Thoracic aorta endothelial cell (primary cell): ENCODE data around the gene SPCS1. TPM values are rescaled to one million over a fixed set of nuclear protein-coding genes. Genes with fewer than 3 reads are reported as not detected.
A peak's percentile ranks its signal among the peaks of the same experiment; 100 is the strongest.

Experiments used
- small RNA-seq: library from RNA; depleted of rRNA; stranded (forward); fragments of <200 nt; gene quantifications from one replicate; pipeline ENCODE3, GENCODE V24; 2012
- total RNA-seq: library from RNA; depleted of rRNA; stranded (reverse); fragments of >200 nt; gene quantifications from 2 replicates; pipeline ENCODE4 v1.2.3, GENCODE V29; 2012

The SPCS1 gene
- 90.3 and 99.0 TPM in 2 replicates for total RNA-seq

DNA sequence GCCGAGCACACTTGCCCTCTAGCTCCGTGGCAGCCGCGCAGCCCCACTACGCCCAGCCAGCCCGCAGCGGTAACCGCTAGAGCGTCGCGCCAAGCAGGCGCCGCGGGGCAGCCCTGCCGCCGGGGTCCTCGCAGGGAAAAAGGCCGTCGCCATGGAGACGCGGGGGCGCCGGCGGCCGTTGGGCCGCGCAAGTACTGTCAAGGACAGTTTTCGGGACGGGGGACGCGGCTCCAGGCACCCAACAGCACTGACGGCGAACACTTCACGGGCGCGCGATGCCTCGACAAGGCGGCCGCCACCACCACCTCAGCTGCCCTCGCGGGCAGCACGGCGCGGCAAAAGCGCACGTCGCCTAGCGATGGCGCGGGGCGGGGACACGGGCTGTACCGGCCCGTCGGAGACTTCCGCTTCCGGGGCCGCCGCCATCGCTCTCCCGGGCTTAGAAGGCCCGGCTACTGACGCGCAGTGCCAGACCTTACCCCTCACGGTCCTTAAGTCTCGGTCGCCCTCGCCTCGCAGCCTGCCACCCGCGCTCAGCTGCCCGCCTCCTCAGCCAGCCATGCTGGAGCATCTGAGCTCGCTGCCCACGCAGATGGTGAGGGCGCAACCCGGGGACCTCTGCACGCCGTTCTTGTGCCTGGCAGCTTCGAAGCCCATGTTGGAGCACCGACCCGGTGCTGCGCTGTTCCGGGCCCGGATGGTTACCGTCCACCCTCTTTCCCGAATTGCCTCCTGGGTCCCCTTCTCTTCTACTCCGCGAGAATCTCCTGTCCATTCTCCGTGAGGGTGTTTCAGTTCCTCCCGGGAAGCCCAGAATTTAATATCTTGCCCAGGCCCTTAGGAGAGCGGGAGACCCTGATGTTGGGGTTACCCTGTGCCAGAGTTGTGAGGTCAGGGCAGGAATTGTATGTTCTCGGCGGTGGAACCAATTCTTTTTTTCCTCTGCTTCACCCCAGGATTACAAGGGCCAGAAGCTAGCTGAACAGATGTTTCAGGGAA lies at the start of gene SPCS1, which contains the start of gene GLT8D1:
Gene SPCS1 (plus strand): TSS at position 419 of the 999 bp plus-strand sequence. CDS start 141 bp downstream, at position 560.
Gene GLT8D1 (minus strand): TSS at position 104 of the 999 bp plus-strand sequence. CDS start 5,331 bp downstream, outside the sequence.

DNA sequence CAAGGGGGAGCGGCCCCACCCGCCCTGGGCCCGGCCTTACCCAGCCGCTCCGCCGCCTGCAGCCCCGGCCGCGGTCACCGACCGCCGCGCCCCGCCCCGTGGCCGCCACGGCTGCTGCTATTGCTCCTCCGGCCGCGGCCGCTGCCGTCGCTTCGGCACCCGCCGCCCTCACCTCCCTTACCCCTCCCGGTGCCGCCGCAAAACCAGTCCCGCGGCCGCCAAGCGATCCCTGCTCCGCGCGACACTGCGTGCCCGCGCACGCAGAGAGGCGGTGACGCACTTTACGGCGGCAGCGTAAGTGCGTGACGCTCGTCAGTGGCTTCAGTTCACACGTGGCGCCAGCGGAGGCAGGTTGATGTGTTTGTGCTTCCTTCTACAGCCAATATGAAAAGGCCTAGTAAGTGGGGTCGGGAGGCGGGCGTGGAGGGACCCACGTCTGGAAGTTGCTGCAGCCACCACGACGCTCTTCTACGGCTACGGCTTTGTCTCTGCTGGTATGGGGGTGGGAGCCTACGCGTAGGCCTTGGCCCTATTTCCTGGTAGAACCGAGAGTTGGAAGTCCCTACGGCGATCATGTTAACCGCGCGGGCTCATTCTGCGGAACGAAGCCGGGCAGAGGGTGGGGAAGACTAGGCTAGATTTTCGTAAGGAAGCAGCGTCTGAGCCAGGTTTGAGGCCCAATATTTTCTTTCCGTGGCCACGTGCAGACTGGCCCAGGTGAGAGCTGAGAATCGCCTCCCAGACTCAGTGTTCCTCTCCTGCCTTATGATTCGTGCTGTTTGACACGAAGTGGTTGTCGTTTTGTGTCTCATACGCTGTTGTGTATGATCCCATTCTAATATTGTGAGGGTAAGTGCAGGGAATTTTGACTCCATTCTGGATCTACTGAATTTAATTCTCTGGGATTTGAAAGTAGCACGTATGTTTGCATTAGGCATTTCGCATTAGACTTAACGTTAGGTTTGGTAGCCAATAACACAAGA lies 19.9 kb upstream of the SPCS1 start, which contains the start of the genes GNL3 and PBRM1:
Gene GNL3 (plus strand): TSS at position 324 of the 983 bp plus-strand sequence. CDS start 61 bp downstream, at position 385.
Gene PBRM1 (minus strand): TSS at position 205 of the 983 bp plus-strand sequence.

Small RNA genes within 50 kb of the gene (small RNA-seq; reads per million reads assigned to genes)
- gene AC006254.2 (not detected), gene RF00569 (14,111 reads per million, percentile 100 among the genes with 10 or more reads in this experiment), gene RF01183 (not detected), gene SNORD19 (not detected), gene SNORD19B (not detected), gene SNORD69 (545 reads per million, percentile 99 among the genes with 10 or more reads in this experiment)

Other genes starting within 250 kb of the SPCS1 start
- 213 and 215 TPM in 2 replicates for gene STAB1, start 210.8 kb upstream of the SPCS1 start, total RNA-seq
- 59.6 and 67.4 TPM in 2 replicates for gene NT5DC2, start 172.2 kb upstream of the SPCS1 start, total RNA-seq
- gene UQCC5, start 169.5 kb upstream of the SPCS1 start, total RNA-seq = 2.9 and 7.8 TPM in 2 replicates
- gene PBRM1, start 20.2 kb upstream of the SPCS1 start, total RNA-seq = 120 and 131 TPM in 2 replicates
- 218 and 226 TPM in 2 replicates for gene GNL3, start 20.1 kb upstream of the SPCS1 start, total RNA-seq
- gene GLT8D1, start 315 bp upstream of the SPCS1 start, total RNA-seq = 62.4 and 75.8 TPM in 2 replicates
- gene NEK4, start 64.8 kb downstream of the SPCS1 start, total RNA-seq = 17.8 and 22.5 TPM in 2 replicates
- gene ITIH1, start 71.5 kb downstream of the SPCS1 start, total RNA-seq = not detected in 2 replicates
- gene ITIH3, start 88.7 kb downstream of the SPCS1 start, total RNA-seq = under 0.01 TPM in 1 of 2 replicates, not detected in the other
- gene ITIH4, start 124.6 kb downstream of the SPCS1 start, total RNA-seq = 0.22 and 0.40 TPM in 2 replicates
- gene MUSTN1, start 128.9 kb downstream of the SPCS1 start, total RNA-seq = not detected in 2 replicates
- gene STIMATE, start 191.4 kb downstream of the SPCS1 start, total RNA-seq = 13.7 and 15.1 TPM in 2 replicates